Thoracic aorta (tissue), 2 donors: ENCODE results near the gene IL6ST. TPM values are rescaled to one million over a fixed set of nuclear protein-coding genes. Genes with fewer than 3 reads are reported as not detected.
"Not testable (repeated sequence)": the region's sequence is repeated elsewhere in the genome, so short reads cannot be mapped to it uniquely, and the experiment has no call there.

Experiments used
- ATAC-seq: fragments of 150-250 bp; one replicate; pipeline ENCODE4 v1.8.0; 2017; ENCODE audit warnings: low read depth; ENCODE audit not compliant: insufficient number of reproducible peaks, low FRiP score
- DNase-seq: peaks from one replicate; pipeline ENCODE4 v3.0.0-alpha.2; 2020; ENCODE audit warnings: low spot score
- H3K27ac ChIP-seq, 2 donors: fragments of 200-600 bp; sonication (generic); 1 replicate in 1 of 2; 2 replicates in 1 of 2; pipeline ENCODE4 v1.5.1; 2016; ENCODE audit warnings: mild to moderate bottlenecking in 2 of 2, moderate library complexity in 2 of 2
- H3K27me3 ChIP-seq: fragments of 200-600 bp; sonication (generic); replicated peaks from 2 replicates; pipeline ENCODE4 v1.6.0; 2016; ENCODE audit warnings: mild to moderate bottlenecking; ENCODE audit not compliant: insufficient read depth
- H3K36me3 ChIP-seq: fragments of 200-600 bp; sonication (generic); one replicate; pipeline ENCODE4 v1.5.1; 2016
- H3K4me1 ChIP-seq, 2 donors: fragments of 200-600 bp; sonication (generic); 1 replicate in 1 of 2; 2 replicates in 1 of 2; pipeline versions ENCODE4 v1.5.1 to v1.6.0; 2016; ENCODE audit warnings: low read depth in 2 of 2, mild to moderate bottlenecking in 1 of 2; ENCODE audit not compliant: control insufficient read depth in 1 of 2
- H3K4me3 ChIP-seq: fragments of 200-600 bp; sonication (generic); 2 replicates; pipeline ENCODE4 v1.5.1; 2016; ENCODE audit warnings: mild to moderate bottlenecking
- H3K9me3 ChIP-seq: fragments of 200-600 bp; sonication (generic); 2 replicates; pipeline ENCODE4 v1.5.1; 2016
- total RNA-seq, 2 donors: library from RNA; depleted of rRNA; stranded (reverse); fragments of >200 nt; gene quantifications; one replicate each; pipeline versions ENCODE4 v1.1.0 to v1.2.3, GENCODE V29; 2016
- TF ChIP-seq, protein P1 (sequence below): fragments of 200-600 bp; sonication (generic); IDR thresholded peaks from one replicate; pipeline ENCODE4 v1.5.1; 2019; ENCODE audit warnings: antibody characterized with exemption

IL6ST gene
- total RNA-seq, 2 donors from 2014 or later, result 236 to 490 TPM

DNA sequence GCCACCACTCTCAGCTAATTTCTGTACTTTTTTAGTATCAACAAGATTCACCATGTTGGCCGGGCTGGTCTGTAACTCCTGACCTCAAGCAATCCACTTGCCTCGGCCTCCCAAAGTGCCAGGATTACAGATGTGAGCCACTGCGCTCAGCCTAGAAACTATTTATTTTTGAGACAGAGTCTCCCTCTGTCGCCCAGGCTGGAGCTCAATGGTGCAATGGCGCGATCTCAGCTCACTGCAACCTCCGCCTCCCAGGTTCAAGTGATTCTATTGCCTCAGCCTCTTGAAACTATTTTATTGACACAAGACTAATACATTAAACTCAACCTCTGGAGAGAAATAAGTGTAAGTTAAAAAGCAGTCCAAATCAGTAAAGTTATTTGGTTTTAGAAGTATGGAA is 34.0 kb downstream of the IL6ST start:
- H3K4me1 ChIP-seq, result peaks cover under 1 to 4% of the 10 kb centered on the region in 2 donors
- no peak overlapping the region for H3K4me3 ChIP-seq
- H3K9me3 ChIP-seq, result no peaks in the 10 kb centered on the region
- peaks cover 31% of the 10 kb centered on the region for H3K36me3 ChIP-seq
- no peaks in the 10 kb centered on the region for H3K27me3 ChIP-seq
- TF ChIP-seq, protein P1, sequence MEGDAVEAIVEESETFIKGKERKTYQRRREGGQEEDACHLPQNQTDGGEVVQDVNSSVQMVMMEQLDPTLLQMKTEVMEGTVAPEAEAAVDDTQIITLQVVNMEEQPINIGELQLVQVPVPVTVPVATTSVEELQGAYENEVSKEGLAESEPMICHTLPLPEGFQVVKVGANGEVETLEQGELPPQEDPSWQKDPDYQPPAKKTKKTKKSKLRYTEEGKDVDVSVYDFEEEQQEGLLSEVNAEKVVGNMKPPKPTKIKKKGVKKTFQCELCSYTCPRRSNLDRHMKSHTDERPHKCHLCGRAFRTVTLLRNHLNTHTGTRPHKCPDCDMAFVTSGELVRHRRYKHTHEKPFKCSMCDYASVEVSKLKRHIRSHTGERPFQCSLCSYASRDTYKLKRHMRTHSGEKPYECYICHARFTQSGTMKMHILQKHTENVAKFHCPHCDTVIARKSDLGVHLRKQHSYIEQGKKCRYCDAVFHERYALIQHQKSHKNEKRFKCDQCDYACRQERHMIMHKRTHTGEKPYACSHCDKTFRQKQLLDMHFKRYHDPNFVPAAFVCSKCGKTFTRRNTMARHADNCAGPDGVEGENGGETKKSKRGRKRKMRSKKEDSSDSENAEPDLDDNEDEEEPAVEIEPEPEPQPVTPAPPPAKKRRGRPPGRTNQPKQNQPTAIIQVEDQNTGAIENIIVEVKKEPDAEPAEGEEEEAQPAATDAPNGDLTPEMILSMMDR, result no peak
- H3K27ac ChIP-seq, result no peak overlapping the region
- no peak for DNase-seq
- ATAC-seq, result no peak

DNA sequence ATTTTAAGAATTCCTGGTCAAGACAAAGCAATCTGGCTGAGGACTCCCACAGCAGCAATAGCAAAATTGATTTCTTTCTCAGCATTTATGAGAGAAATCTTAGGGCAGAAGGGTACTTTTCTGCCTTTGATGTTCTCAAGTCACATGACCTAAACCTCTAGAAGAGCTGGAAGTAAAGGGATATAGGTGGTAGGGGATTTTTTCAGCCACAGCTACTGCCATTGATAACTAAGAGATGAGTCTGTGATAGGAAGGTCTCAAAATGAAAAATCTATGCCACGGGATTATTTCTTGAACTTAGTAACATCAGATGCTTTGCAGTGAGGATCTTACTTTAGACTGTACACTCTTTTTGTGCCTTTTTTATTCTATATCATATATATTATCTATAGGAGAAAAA is 35.6 kb downstream of the IL6ST start:
- TF ChIP-seq, protein P1, result no peak
- Histone ChIP-seq H3K36me3 (peaks cover 45% of the 10 kb centered on the region), H3K4me1 (no peaks in the 10 kb centered on the region), H3K9me3 (no peaks in the 10 kb centered on the region), H3K27me3 (no peaks in the 10 kb centered on the region), H3K4me3 (no peak overlapping the region), H3K27ac (no peak overlapping the region)
- DNase-seq (no peak), ATAC-seq (no peak)

DNA sequence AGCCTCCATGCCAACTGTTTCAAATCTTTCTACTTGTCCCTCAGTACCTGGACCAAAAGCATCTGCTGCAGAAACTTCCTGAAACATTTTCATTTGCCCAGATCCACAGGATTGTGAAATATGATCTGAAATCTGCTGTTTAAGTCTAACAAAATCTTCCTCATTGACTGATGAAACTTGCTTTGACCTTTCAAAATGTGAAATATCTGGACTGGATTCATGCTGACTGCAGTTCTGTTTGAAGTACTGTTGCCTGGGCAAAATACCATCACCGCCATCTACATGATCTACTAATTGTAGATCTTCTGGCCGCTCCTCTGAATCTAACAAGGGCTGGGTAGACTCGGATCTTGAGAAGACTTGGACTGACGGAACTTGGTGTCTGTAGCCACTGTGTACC is 53.6 kb downstream of the IL6ST start:
- not testable (repeated sequence) for H3K9me3 ChIP-seq, H3K27ac ChIP-seq, H3K4me1 ChIP-seq, ATAC-seq, H3K4me3 ChIP-seq, DNase-seq, H3K27me3 ChIP-seq
- H3K36me3 ChIP-seq, result peaks cover 28% of the 10 kb centered on the region

DNA sequence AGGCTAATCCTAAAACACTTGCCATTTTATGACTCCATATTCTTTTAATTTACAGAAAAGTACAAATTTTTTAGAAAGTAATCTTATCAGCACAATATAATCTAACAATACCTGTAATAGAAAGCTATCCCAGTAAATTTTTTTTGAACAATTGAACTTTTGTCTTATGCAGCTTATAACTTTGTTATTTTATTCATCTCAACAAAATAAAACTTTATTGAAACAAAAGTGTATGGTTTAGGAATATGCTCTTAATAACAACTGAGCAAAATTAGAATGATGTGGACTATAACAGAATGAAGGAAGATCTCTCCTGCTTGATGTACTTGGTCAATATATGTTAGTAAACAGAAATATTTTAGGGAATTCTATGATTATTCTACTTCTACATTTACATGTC is 57.2 kb downstream of the IL6ST start:
- peaks cover 22% of the 10 kb centered on the region for H3K36me3 ChIP-seq
- H3K27ac ChIP-seq, H3K9me3 ChIP-seq, H3K4me1 ChIP-seq, DNase-seq, H3K27me3 ChIP-seq, ATAC-seq, H3K4me3 ChIP-seq: not testable (repeated sequence)

DNA sequence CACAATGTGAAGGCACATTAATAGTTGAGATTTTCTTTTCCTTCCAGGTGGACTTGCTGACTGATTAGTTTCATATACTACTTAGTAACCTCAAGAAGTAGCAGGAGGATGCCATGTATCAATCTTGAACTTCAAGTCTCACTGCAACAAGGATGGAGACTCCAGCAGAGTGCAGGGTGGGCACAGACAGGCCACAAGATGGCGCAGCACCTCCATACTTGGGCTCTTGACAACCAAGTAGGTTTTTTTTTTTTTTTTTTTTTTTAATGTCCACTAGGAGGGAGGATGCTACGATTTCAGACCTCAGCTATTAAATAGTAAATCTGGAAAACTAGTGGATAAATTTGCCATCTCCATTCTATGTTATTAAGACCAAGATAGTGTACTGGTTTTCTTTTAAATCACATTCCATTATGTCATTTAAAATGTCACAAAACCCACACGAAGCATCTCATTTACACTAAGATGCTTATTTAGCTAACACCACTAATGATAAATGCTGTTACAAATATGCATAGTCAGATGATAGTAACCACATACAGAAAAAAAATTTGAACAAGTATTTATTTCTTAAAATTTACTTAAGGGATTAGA is 58.6 kb downstream of the IL6ST start:
- Histone ChIP-seq H3K27ac (no peak overlapping the region), H3K4me3 (no peak overlapping the region), H3K27me3 (no peaks in the 10 kb centered on the region), H3K9me3 (no peaks in the 10 kb centered on the region), H3K36me3 (peaks cover 17% of the 10 kb centered on the region), H3K4me1 (no peaks in the 10 kb centered on the region)
- TF ChIP-seq, protein P1, result peak; percentile 69
- DNase-seq (no peak), ATAC-seq (no peak)

DNA sequence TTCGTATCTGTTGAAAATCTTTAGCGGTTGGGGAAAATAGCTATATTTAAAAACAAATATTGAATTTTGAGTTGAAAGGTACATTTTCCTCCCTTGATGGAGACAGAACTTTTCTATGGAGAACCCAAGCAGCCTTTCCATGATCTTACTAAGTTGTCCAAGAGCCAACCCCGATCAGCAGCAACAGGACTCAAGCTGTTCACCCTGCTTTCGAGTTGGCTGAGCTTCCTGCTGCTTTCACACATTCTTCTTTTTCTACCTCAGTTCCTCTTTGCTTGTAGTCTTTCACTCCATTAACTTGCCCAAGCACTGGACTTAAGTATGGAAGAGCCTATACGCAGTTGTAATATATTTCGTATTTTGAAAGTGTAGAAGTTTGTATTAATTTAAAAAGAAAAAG is 59.4 kb downstream of the IL6ST start:
- no peaks in the 10 kb centered on the region for H3K4me1 ChIP-seq
- H3K9me3 ChIP-seq, result no peaks in the 10 kb centered on the region
- peaks cover 8% of the 10 kb centered on the region for H3K36me3 ChIP-seq
- DNase-seq (no peak), ATAC-seq (no peak)
- no peak overlapping the region for H3K4me3 ChIP-seq
- TF ChIP-seq, protein P1, result no peak
- H3K27ac ChIP-seq, result no peak overlapping the region
- H3K27me3 ChIP-seq, result no peaks in the 10 kb centered on the region
